Nephron (organoid): ENCODE results near the gene CFD.
A peak's percentile ranks its signal among the peaks of the same experiment; 100 is the strongest.

Experiments
- H3K27ac Mint-ChIP-seq, 3 experiments: 2 replicates each; pipeline ENCODE4 v1.8.0; 2020; ENCODE audit warnings: mixed read lengths in 3 of 3, mild to moderate bottlenecking in 2 of 3, moderate library complexity in 1 of 3
- H3K27me3 Mint-ChIP-seq: 2 replicates; pipeline ENCODE4 v1.8.0; 2021; ENCODE audit warnings: low read depth, mild to moderate bottlenecking, moderate library complexity, mixed read lengths
- H3K36me3 Mint-ChIP-seq: 2 replicates; pipeline ENCODE4 v1.8.0; 2020; ENCODE audit warnings: low read depth, mixed read lengths
- H3K4me1 Mint-ChIP-seq: 2 replicates; pipeline ENCODE4 v1.8.0; 2020; ENCODE audit warnings: mixed read lengths
- H3K4me3 Mint-ChIP-seq, 3 experiments: 2 replicates each; pipeline ENCODE4 v1.8.0; 2020; ENCODE audit warnings: mild to moderate bottlenecking in 3 of 3, mixed read lengths in 3 of 3, moderate library complexity in 2 of 3
- H3K9me3 Mint-ChIP-seq: 2 replicates; pipeline ENCODE4 v1.8.0; 2020; ENCODE audit warnings: mixed read lengths
- CTCF ChIP-seq, 3 experiments: fragments of 200-600 bp; sonication (generic); IDR thresholded peaks; one replicate each; pipeline ENCODE4 v1.5.0; 2021; ENCODE audit warnings: antibody characterized with exemption in 3 of 3; ENCODE audit not compliant: unreplicated experiment in 3 of 3

CFD gene

GRCh38 chr19:858868-859843, at the start of gene CFD:
Gene CFD, plus strand, starts transcription at chr19:859664. Its CDS starts 26 bp downstream, at chr19:859690.
- peak within 1 kb of the TSS in 2 of 3 experiments; percentile 10 to 27 for H3K4me3 Mint-ChIP-seq
- H3K27ac Mint-ChIP-seq, result no peak within 1 kb of the TSS
- H3K27me3 Mint-ChIP-seq, result peaks cover 50% of the 10 kb centered on the region
- H3K36me3 Mint-ChIP-seq, result no peaks in the 10 kb centered on the region
- no peaks in the 10 kb centered on the region for H3K9me3 Mint-ChIP-seq
- no peaks in the 10 kb centered on the region for H3K4me1 Mint-ChIP-seq
- TF ChIP-seq CTCF (IDR thresholded peaks at IDR 0.05; ENCODE audit: unreplicated experiment in 3 of 3), result no peak

GRCh38 chr19:810077-810855, 49.2 kb upstream of the CFD start:
- no peak for TF ChIP-seq CTCF (IDR thresholded peaks at IDR 0.05; ENCODE audit: unreplicated experiment in 3 of 3)
- no peaks in the 10 kb centered on the region for H3K9me3 Mint-ChIP-seq
- H3K27me3 Mint-ChIP-seq, result no peaks in the 10 kb centered on the region

GRCh38 chr19:810883-811489, 48.5 kb upstream of the CFD start:
- Mint-ChIP-seq H3K36me3 (peaks cover 57% of the 10 kb centered on the region), H3K27me3 (no peaks in the 10 kb centered on the region), H3K27ac (no peak overlapping the region), H3K4me3 (no peak overlapping the region), H3K4me1 (peaks cover 8% of the 10 kb centered on the region), H3K9me3 (no peaks in the 10 kb centered on the region)
- TF ChIP-seq CTCF (IDR thresholded peaks at IDR 0.05; ENCODE audit: unreplicated experiment in 3 of 3), result no peak

More at GRCh38 chr19:810077-810855, 49.2 kb upstream of the CFD start:
- Mint-ChIP-seq H3K36me3 (peaks cover 52% of the 10 kb centered on the region), H3K4me1 (peaks cover 8% of the 10 kb centered on the region), H3K4me3 (no peak overlapping the region), H3K27ac (peak overlapping the region in 1 of 3 experiments; percentile 51)

- Mint-ChIP-seq H3K27me3 (no peaks in the 10 kb centered on the region), H3K4me3 (no peak overlapping the region), H3K4me1 (peaks cover 8% of the 10 kb centered on the region), H3K9me3 (no peaks in the 10 kb centered on the region), H3K27ac (no peak overlapping the region), H3K36me3 (peaks cover 62% of the 10 kb centered on the region)
- no peak for TF ChIP-seq CTCF (IDR thresholded peaks at IDR 0.05; ENCODE audit: unreplicated experiment in 3 of 3)
Measured at GRCh38 chr19:811506-812048, 47.9 kb upstream of the CFD start.

GRCh38 chr19:812049-812746, 47.3 kb upstream of the CFD start:
- H3K4me3 Mint-ChIP-seq, result no peak overlapping the region
- peaks cover 61% of the 10 kb centered on the region for H3K36me3 Mint-ChIP-seq
- no peak overlapping the region for H3K27ac Mint-ChIP-seq
- H3K27me3 Mint-ChIP-seq, result no peaks in the 10 kb centered on the region
- H3K4me1 Mint-ChIP-seq, result peaks cover 7% of the 10 kb centered on the region
- no peaks in the 10 kb centered on the region for H3K9me3 Mint-ChIP-seq
- no peak for TF ChIP-seq CTCF (IDR thresholded peaks at IDR 0.05; ENCODE audit: unreplicated experiment in 3 of 3)
